HepG2 (cell line): Measurements from ENCODE around the gene TACC2. TPM values are rescaled to one million over a fixed set of nuclear protein-coding genes. Genes with fewer than 3 reads are reported as not detected.
A peak's percentile ranks its signal among the peaks of the same experiment; 100 is the strongest.

ENCODE experiments used
- ARID3A ChIP-seq: IDR thresholded peaks from 2 replicates; pipeline ENCODE4 v1.6.1; 2012; ENCODE audit warnings: low read depth, low read length, improper control_type of control experiment
- ERF ChIP-seq: IDR thresholded peaks from 2 replicates; pipeline ENCODE4 v1.6.1; 2018; ENCODE audit warnings: missing biosample characterization, missing genetic modification reagents
- FOSL1 ChIP-seq: sonication (generic); formaldehyde crosslinking; IDR thresholded peaks from 2 replicates; pipeline ENCODE4 v1.9.0; 2021; ENCODE audit warnings: missing genetic modification reagents, borderline replicate concordance
- GRHL1 ChIP-seq: sonication (generic); formaldehyde crosslinking; conservative IDR thresholded peaks from 2 replicates; pipeline ENCODE4 v1.8.0; 2022; ENCODE audit warnings: missing genetic modification reagents
- HCFC1 ChIP-seq: fragments of 150-350 bp; IDR thresholded peaks from 2 replicates; pipeline ENCODE4 v1.6.1; 2014; ENCODE audit warnings: low read depth, low read length
- JUN ChIP-seq: sonication (generic); formaldehyde crosslinking; IDR thresholded peaks from 2 replicates; pipeline ENCODE4 v1.4.0; 2020; ENCODE audit warnings: mild to moderate bottlenecking, missing genetic modification reagents
- MAZ ChIP-seq, 2 experiments: sonication (generic) in 1 of 2; formaldehyde crosslinking in 1 of 2; IDR thresholded peaks; 2 replicates each; pipeline versions ENCODE4 v1.5.0 to v1.6.1; 2012 to 2020; ENCODE audit warnings: low read depth in 2 of 2, mild to moderate bottlenecking in 2 of 2, borderline replicate concordance in 1 of 2, improper control_type of control experiment in 1 of 2, low read length in 1 of 2, missing genetic modification reagents in 1 of 2, moderate library complexity in 1 of 2
- NAIF1 ChIP-seq: sonication (generic); formaldehyde crosslinking; IDR thresholded peaks from 2 replicates; pipeline ENCODE4 v1.5.0; 2020; ENCODE audit warnings: mild to moderate bottlenecking, missing genetic modification reagents, borderline replicate concordance
- NCOR1 ChIP-seq: fragments of 200-600 bp; sonication (generic); IDR thresholded peaks from 2 replicates; pipeline ENCODE4 v1.7.0; 2017; ENCODE audit warnings: antibody characterized with exemption, low read length, borderline replicate concordance
- NFKBIZ ChIP-seq: IDR thresholded peaks from 2 replicates; pipeline ENCODE4 v1.6.1; 2018; ENCODE audit warnings: missing genetic modification reagents, missing compliant biosample characterization
- PLSCR1 ChIP-seq: sonication (generic); formaldehyde crosslinking; IDR thresholded peaks from 2 replicates; pipeline ENCODE4 v1.5.0; 2020; ENCODE audit warnings: missing genetic modification reagents, mild to moderate bottlenecking, borderline replicate concordance
- SOX5 ChIP-seq: IDR thresholded peaks from 2 replicates; pipeline ENCODE4 v1.6.1; 2016; ENCODE audit warnings: borderline replicate concordance
- TAF15 ChIP-seq: fragments of 200-400 bp; formaldehyde crosslinking; IDR thresholded peaks from one replicate; pipeline ENCODE4 v1.6.1; 2018; ENCODE audit warnings: mild to moderate bottlenecking, low read depth, low read length; ENCODE audit not compliant: poor library complexity, severe bottlenecking
- ZBTB21 ChIP-seq: sonication (generic); formaldehyde crosslinking; IDR thresholded peaks from 2 replicates; pipeline ENCODE4 v1.4.0; 2020; ENCODE audit warnings: missing genetic modification reagents
- ZNF101 ChIP-seq: sonication (generic); formaldehyde crosslinking; IDR thresholded peaks from 2 replicates; pipeline ENCODE4 v1.4.0; 2020; ENCODE audit warnings: mild to moderate bottlenecking, low read depth, missing genetic modification reagents, borderline replicate concordance
- ZNF17 ChIP-seq: sonication (generic); formaldehyde crosslinking; IDR thresholded peaks from 2 replicates; pipeline ENCODE4 v1.5.0; 2020; ENCODE audit warnings: mild to moderate bottlenecking, missing genetic modification reagents
- ZNF367 ChIP-seq: sonication (generic); formaldehyde crosslinking; IDR thresholded peaks from 2 replicates; pipeline ENCODE4 v1.4.0; 2020; ENCODE audit warnings: missing genetic modification reagents, borderline replicate concordance
- ZNF580 ChIP-seq: IDR thresholded peaks from 2 replicates; pipeline ENCODE4 v1.6.1; 2016; ENCODE audit warnings: low read depth, borderline replicate concordance
- ZNF670 ChIP-seq: sonication (generic); formaldehyde crosslinking; IDR thresholded peaks from 2 replicates; pipeline ENCODE4 v1.8.0; 2022; ENCODE audit warnings: mild to moderate bottlenecking, missing genetic modification reagents, borderline replicate concordance
- ZXDC ChIP-seq: sonication (generic); formaldehyde crosslinking; IDR thresholded peaks from 2 replicates; pipeline ENCODE4 v1.5.0; 2020; ENCODE audit warnings: mild to moderate bottlenecking, missing genetic modification reagents
- polyA plus RNA-seq, 8 experiments: library from polyadenylated mRNA; depleted of rRNA in 3 of 8; stranded (reverse) in 7 of 8; unstranded in 1 of 8; fragments of >200 nt; fragmentation: Illumina TruSeq in 4 of 8; extraction: Trizol in 4 of 8; gene quantifications; 2 replicates each; pipeline versions ENCODE4 v1.2.1 to v1.2.3, GENCODE V29; 2011 to 2016; ENCODE audit warnings: low read depth in 4 of 8, missing spikeins in 1 of 8, mixed read lengths in 1 of 8; ENCODE audit not compliant: insufficient read depth in 1 of 8
- total RNA-seq, 5 experiments: library from RNA; depleted of rRNA; stranded (reverse); fragments of >200 nt; fragmentation: Illumina TruSeq; extraction: Trizol; gene quantifications; 2 replicates each; pipeline ENCODE4 v1.2.3, GENCODE V29; 2016; ENCODE audit warnings: low read depth in 1 of 5

TACC2 gene
- total and polyA plus RNA-seq, 2 of the 13 experiments (the other 11 are each of a cell fraction or from before 2014, with no cell fraction given), result 11.8 to 16.0 TPM

GRCh38 chr10:121974535-121975294, 14.2 kb upstream of the TACC2 start, which contains the start of gene NSMCE4A (continued):
- TF ChIP-seq ZXDC (CRISPR knock-in tag) (0 out of 2 replicates have a peak, but pooled peaks have one; percentile 87), ZNF670 (CRISPR knock-in tag) (no peak), NAIF1 (no peak; the same call in 1 of the 2 replicates), ERF (peak; percentile 51; the same call in 1 of the 2 replicates), FOSL1 (CRISPR knock-in tag) (0 out of 2 replicates have a peak, but pooled peaks have one; percentile 34), ZNF17 (no peak), ZNF367 (CRISPR knock-in tag) (0 out of 2 replicates have a peak, but pooled peaks have one; percentile 21), MAZ (IDR thresholded peaks at IDR 0.05; ENCODE audit: borderline replicate concordance, low read depth, low read length) (no peak), MAZ (CRISPR knock-in tag; IDR thresholded peaks at IDR 0.05; ENCODE audit: low read depth) (peak; percentile 41), ARID3A (no peak), NCOR1 (peak; percentile 17; the same call in 1 of the 2 replicates), HCFC1 (peak; percentile 22; the same call in 1 of the 2 replicates), GRHL1 (no peak), TAF15 (peak; percentile 35), SOX5 (CRISPR knock-in tag) (no peak), PLSCR1 (0 out of 2 replicates have a peak, but pooled peaks have one; percentile 37), JUN (CRISPR knock-in tag) (no peak), ZNF101 (CRISPR knock-in tag) (no peak), ZBTB21 (CRISPR knock-in tag) (no peak), ZNF580 (CRISPR knock-in tag) (peak; percentile 2; the same call in 1 of the 2 replicates), NFKBIZ (CRISPR knock-in tag) (no peak)
